Left colon (tissue), 2 donors: ENCODE measurements around the gene SERPIND1. TPM values are rescaled to one million over a fixed set of nuclear protein-coding genes. Genes with fewer than 3 reads are reported as not detected.
"Not testable (repeated sequence)": the region's sequence is repeated elsewhere in the genome, so short reads cannot be mapped to it uniquely, and the experiment has no call there.

Experiments used
- ATAC-seq: fragments of 200-7000 bp; cut with Tn5 transposase; one replicate; pipeline ENCODE4 v1.9.1; 2020; ENCODE audit warnings: mild to moderate bottlenecking, moderate library complexity
- DNase-seq, 2 donors: peaks; one replicate each; pipeline ENCODE4 v3.0.0-alpha.2; 2020
- intact Hi-C, 2 donors: fragments of 100-400 bp; cut with DNase I in 1 of 2; cut with micrococcal nuclease in 1 of 2; formaldehyde crosslinking; loops; one replicate each; pipeline versions ENCODE4 v1.11.2 to v1.14.0; 2022; cut with DNase I, micrococcal nuclease
- long read RNA-seq: library from polyadenylated mRNA; unstranded; transcript quantifications from one replicate; pipeline ENCODE4 v2.0.0, GENCODE V29; 2021
- total RNA-seq, 2 donors: library from RNA; stranded (reverse); fragmentation: NEBNext Ultra II Directional; extraction: Animal tissue kit (Norgen Biotek cat#: 25700); gene quantifications; one replicate each; pipeline ENCODE4 v1.2.1, GENCODE V29; 2021
- donor health status: DM: no; HTN: no; CAD: no.
- donor health status: DM: yes; HTN: yes; CAD: no.

SERPIND1 gene
- total RNA-seq: not detected
- long read RNA-seq: 0 reads

- intact Hi-C loops: no loop called here
- no peak for ATAC-seq
- no peak for DNase-seq
Measured at GRCh38 chr22:20773793-20774212, at the start of gene SERPIND1. Gene SERPIND1 (plus strand): TSS chr22:20774113. CDS start chr22:20779313, 5,200 bp downstream.

- ATAC-seq: no peak
- no peak for DNase-seq
- intact Hi-C loops: no loop called here
Measured at GRCh38 chr22:20724676-20725454, 49.0 kb upstream of the SERPIND1 start.

DNA sequence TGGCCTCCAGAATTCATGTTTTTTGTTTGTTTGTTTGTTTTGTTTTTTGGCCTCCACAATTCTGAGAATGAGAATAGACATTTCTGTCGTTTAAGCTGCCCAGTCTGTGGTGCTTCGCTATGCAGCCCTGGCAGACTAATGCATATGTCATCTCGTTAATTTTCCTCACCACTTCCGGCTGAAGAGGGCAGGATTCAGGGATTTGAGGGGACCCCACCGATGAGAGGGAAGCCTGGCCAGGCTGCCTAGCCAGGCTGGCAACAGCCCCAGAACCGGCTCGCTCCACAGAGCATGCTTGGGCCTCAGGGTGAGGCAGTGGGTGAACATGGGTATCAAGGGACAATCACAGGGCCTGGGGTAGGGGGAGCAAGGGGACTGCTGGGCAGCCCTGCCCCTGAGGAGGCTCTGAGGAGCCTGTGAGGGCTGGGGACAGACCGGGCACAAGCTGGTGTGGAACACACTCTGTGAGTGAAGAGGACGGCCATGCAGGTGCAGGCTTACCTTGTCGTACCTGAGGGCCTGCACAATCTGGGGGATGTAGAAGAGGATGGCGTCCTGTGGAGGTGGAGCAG is 47.8 kb upstream of the SERPIND1 start:
- intact Hi-C loops: no loop called here
- ATAC-seq: no peak

GRCh38 chr22:20727118-20728015 is 46.5 kb upstream of the SERPIND1 start:
- ATAC-seq (no peak), DNase-seq (no peak)
- intact Hi-C loops: no loop called here

More for the DNA sequence above, 47.8 kb upstream of the SERPIND1 start:
- no peak for DNase-seq

DNA sequence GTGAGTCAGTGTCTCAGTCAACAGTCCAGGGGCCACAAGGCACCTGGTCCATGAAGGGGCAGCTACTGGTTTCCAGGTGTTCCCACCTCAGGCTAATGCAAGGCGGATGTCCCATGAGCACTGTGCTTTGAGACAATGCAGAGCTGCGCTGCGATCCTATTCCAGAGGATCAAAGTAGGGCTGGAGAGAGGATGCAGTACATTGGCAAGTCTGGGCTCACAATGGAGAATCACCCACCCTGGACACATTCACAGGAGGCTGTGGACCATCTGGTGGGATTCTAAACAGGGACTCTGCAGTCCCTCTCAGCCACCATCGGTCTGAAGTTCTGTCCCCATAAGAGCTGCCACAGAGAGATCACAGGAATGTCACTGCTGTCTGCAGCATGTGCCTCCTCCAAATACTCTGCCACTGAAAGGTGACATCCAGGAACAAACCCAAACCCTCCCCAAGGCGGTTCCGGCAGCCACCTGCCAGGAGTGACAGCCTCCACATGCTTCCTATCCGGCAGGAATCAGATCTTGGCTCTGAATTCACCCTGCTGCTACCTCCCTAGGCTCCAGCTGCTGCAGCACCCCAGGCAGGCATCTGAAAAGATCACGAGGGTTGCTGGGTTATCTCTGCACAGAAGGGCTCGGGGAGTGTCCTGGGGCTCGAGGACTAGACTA is 45.3 kb upstream of the SERPIND1 start:
- ATAC-seq: no peak
- intact Hi-C loops: no loop called here
- DNase-seq: no peak

- ATAC-seq: no peak
- DNase-seq: no peak
- intact Hi-C loops: no loop called here
Measured at GRCh38 chr22:20729194-20729593, 44.7 kb upstream of the SERPIND1 start.

DNA sequence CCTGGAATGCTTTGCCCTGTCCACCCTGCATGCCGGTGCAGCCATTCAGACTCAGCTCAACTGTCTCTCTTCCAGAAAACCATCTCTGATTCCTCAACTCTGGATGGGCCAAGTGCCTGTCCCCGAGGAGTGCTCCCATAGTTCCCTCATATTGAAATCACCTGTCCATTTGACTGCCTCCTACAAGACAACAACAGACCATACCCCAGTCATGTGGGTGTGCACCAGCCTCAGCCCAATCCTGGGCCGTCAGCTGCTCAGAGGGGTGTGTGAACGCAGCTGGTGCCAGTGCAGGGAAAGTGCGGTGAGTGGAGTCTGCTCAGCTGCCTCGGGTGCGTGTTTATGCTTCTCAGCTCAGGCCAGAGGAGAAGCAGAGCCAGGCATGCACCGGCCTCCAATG is 41.5 kb upstream of the SERPIND1 start:
- intact Hi-C loops, ATAC-seq, DNase-seq: not testable (repeated sequence)

- intact Hi-C loops, DNase-seq: not testable (repeated sequence)
- ATAC-seq: peak; percentile 88
Measured at GRCh38 chr22:20735356-20736162, 38.4 kb upstream of the SERPIND1 start.

GRCh38 chr22:20736891-20737290 is 37.0 kb upstream of the SERPIND1 start:
- DNase-seq, intact Hi-C loops, ATAC-seq: not testable (repeated sequence)

- intact Hi-C loops: no loop called here
- no peak for DNase-seq
- no peak for ATAC-seq
Measured at GRCh38 chr22:20738394-20739089, 35.4 kb upstream of the SERPIND1 start.

- ATAC-seq (no peak), DNase-seq (no peak)
- intact Hi-C loops: no loop called here
Measured at GRCh38 chr22:20740222-20740951, 33.5 kb upstream of the SERPIND1 start.

- DNase-seq (no peak), ATAC-seq (no peak)
- intact Hi-C loops: no loop called here
Measured at GRCh38 chr22:20741008-20741633, 32.8 kb upstream of the SERPIND1 start.

- intact Hi-C loops: no loop called here
- peak in 1 of 2 donors; percentile 34 for DNase-seq
- ATAC-seq: peak; percentile 60
Measured at GRCh38 chr22:20741634-20742581, 32.0 kb upstream of the SERPIND1 start.

DNA sequence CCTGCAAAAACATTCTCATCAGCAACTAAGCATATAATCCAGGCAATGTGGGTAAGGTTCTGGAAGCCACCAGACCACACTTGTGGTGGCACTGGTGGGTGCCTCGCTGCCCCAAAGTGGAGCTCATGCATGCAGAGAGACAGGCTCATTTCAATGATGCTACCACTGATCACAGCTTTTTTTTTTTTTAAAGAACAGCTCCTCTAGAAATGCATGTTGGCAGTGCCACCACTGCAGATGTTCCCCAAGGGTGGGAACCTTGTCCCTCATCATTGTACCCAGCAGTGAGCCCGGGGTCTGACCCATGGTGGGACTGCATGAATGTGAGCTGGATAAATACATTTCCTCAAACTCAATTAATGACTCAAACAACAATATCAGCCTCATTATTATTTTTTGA is 31.1 kb upstream of the SERPIND1 start:
- ATAC-seq (no peak), DNase-seq (no peak)
- intact Hi-C loops: no loop called here

GRCh38 chr22:20744456-20744855 is 29.5 kb upstream of the SERPIND1 start:
- no peak for ATAC-seq
- intact Hi-C loops: no loop called here

More at GRCh38 chr22:20744456-20744855, 29.5 kb upstream of the SERPIND1 start:
- no peak for DNase-seq
